IPS-18c (cell line): Measurements from ENCODE around the gene IGSF10.

ENCODE experiments used
- H3K4me3 ChIP-seq: 2 replicates; pipeline ENCODE4 v1.7.0; 2013; ENCODE audit warnings: low read depth, mild to moderate bottlenecking, low read length, moderate library complexity; ENCODE audit not compliant: insufficient read depth
- H3K9me3 ChIP-seq: one replicate; pipeline ENCODE4 v1.6.1; 2013; ENCODE audit warnings: mild to moderate bottlenecking, low read length, moderate library complexity; ENCODE audit not compliant: control insufficient read depth, insufficient read depth

IGSF10 gene

GRCh38 chr3:151468284-151468917 is 7.5 kb upstream of the IGSF10 start:
- Histone ChIP-seq H3K9me3 (no peaks in the 10 kb centered on the region), H3K4me3 (no peak overlapping the region)

- no peaks in the 10 kb centered on the region for H3K9me3 ChIP-seq
- no peak overlapping the region for H3K4me3 ChIP-seq
Measured at GRCh38 chr3:151467069-151467468, 6.2 kb upstream of the IGSF10 start.

GRCh38 chr3:151462991-151463390 is 2.1 kb upstream of the IGSF10 start:
- Histone ChIP-seq H3K9me3 (no peaks in the 10 kb centered on the region), H3K4me3 (no peak overlapping the region)

GRCh38 chr3:151462278-151462780 is 1.5 kb upstream of the IGSF10 start:
- H3K9me3 ChIP-seq = no peaks in the 10 kb centered on the region

GRCh38 chr3:151460228-151460627 is 633 bp downstream of the IGSF10 start:
- H3K9me3 ChIP-seq = no peaks in the 10 kb centered on the region
- H3K4me3 ChIP-seq = no peak overlapping the region; the same call in none of the 2 replicates

More at GRCh38 chr3:151462278-151462780, 1.5 kb upstream of the IGSF10 start:
- no peak overlapping the region for H3K4me3 ChIP-seq

DNA sequence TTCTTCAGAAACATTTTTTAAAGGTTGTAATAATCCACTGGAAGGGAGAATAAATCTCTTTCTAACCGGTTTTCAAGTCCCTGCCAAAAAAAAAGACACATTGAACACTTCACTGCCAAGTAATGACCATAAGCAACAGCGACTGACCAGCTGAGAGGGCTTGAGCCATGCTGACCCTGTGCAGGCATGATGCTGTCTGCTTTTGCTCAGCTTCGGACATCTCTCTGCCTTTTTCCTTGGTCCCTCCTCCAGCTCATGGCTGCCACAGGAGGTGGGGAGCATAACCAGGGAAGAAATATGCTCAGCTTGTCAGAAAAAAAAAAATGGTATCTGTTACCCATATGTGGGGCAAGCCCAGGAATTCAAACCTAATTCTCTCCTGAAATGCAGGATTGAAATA is 1.5 kb downstream of the IGSF10 start:
- H3K9me3 ChIP-seq = no peaks in the 10 kb centered on the region
- H3K4me3 ChIP-seq = no peak overlapping the region

- Histone ChIP-seq H3K9me3 (peaks cover 2% of the 10 kb centered on the region), H3K4me3 (no peak overlapping the region)
Measured at GRCh38 chr3:151456065-151456464, 4.8 kb downstream of the IGSF10 start.

GRCh38 chr3:151452841-151453240 is 8.0 kb downstream of the IGSF10 start:
- Histone ChIP-seq H3K4me3 (no peak overlapping the region), H3K9me3 (peaks cover 2% of the 10 kb centered on the region)

GRCh38 chr3:151452368-151452767 is 8.5 kb downstream of the IGSF10 start:
- Histone ChIP-seq H3K9me3 (peaks cover 2% of the 10 kb centered on the region), H3K4me3 (no peak overlapping the region)

DNA sequence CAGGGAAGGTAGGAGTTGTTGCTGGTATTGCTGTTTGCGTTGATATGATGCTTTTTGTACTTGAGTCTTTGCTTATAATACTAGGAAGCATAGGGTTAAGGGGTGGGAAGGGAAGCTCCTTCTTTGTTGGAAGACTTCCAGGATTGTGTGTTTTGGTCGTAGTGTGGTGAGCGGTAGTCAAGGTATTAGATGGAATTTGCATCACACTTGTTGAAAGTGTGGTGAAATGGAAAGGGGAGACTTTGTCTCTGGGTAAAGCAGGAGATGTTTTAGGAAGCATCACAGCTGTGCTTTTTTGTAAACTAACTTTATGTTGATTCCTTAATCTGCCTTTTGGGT is 14.9 kb downstream of the IGSF10 start:
- Histone ChIP-seq H3K9me3 (no peaks in the 10 kb centered on the region), H3K4me3 (no peak overlapping the region)

DNA sequence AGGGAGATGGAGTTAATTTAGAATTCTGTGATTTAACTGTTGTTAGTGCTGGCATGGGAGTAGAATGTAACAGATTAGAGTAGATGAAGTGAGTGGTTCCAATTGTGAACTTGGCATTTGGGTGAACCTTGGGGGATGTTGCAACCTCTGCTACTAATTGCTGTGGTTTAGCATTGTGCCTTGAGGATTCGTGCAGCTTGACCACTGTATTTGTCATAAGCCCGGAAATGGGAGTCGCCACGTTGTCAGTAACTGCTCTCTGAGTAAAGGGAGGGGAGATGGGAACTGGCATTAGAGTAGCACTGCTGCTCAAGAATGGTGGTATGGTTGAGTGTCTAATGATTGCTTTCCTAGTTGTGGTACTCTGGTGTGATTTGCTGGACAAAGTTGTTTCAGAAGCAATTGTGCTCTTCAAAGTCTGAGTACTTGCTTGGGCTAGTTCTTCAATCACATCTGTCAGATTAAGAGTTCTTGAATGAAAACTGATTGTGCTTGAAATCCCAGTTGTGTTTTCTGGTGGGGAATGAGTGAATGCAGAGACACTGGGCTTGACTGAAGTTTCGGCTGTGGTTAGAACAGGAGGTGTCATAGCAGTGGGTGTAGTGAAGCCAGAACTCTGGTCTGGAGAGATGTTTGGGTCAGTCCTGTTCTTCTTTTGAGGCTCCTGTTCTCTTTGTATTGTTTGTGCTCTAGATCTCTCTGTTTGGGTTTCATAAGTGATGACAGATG is 15.4 kb downstream of the IGSF10 start:
- H3K4me3 ChIP-seq = no peak overlapping the region

DNA sequence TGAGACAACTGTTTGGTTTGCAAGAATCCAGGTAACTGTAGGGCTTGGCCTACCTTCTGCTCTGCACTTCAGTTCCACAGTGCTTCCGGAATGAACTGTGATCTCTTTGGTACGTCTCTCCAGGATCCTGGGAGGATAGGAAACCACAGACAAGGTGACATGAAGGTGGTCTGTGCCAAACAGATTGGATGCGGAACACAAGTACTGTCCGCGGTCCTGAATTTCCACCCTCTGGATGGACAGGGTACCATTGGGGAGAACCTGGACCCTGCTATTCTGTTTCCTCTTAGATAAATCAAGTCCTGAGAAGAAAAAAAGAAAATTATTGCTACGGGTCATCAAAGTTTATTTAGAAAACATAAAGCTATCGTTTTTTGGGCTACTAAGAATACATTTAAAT is 17.3 kb downstream of the IGSF10 start:
- Histone ChIP-seq H3K4me3 (no peak overlapping the region), H3K9me3 (no peaks in the 10 kb centered on the region)

More for the DNA sequence above, 15.4 kb downstream of the IGSF10 start:
- H3K9me3 ChIP-seq = no peaks in the 10 kb centered on the region

DNA sequence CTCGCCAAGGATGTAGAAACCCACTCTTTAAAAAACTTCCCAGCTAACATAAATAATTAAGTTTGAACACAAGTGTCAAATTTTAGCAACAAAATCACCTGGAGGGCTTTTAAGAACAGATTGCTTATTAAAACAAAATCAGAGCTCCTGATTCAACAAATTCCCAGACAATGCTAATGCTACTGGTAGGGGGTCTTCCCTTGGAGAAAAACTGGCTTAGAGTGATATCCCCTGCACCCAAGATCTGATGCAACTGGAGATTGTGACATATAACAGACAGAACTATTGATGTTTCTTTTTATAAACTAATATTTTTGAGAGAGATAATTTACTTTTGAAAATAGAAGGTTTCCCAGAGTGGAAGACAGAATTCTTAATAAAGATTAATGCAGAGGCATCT is 19.9 kb downstream of the IGSF10 start:
- Histone ChIP-seq H3K9me3 (no peaks in the 10 kb centered on the region), H3K4me3 (no peak overlapping the region)

GRCh38 chr3:151439652-151440125 is 21.2 kb downstream of the IGSF10 start:
- H3K4me3 ChIP-seq = no peak overlapping the region
- no peaks in the 10 kb centered on the region for H3K9me3 ChIP-seq

DNA sequence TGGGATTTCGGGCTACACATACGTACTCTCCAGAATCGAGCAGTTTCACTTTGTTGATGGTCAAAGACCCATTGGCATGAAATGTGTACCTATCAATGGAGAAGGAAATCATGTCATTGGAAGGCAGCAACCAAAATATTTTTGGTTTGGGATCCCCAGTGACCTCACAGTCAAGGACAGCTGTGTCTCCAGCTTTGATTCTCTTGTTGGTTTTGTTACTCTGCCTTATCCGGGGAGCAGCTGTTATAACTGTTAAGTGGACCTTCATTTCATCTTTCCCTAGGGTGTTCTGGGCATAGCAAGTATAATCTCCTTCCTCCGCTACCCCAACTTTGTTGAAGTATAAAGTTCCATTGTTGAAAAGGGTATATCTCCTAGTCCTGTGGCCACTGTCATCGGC is 23.0 kb downstream of the IGSF10 start:
- H3K9me3 ChIP-seq = no peaks in the 10 kb centered on the region
- H3K4me3 ChIP-seq = no peak overlapping the region

GRCh38 chr3:151436675-151437446 is 24.0 kb downstream of the IGSF10 start:
- Histone ChIP-seq H3K9me3 (no peaks in the 10 kb centered on the region), H3K4me3 (no peak overlapping the region)

DNA sequence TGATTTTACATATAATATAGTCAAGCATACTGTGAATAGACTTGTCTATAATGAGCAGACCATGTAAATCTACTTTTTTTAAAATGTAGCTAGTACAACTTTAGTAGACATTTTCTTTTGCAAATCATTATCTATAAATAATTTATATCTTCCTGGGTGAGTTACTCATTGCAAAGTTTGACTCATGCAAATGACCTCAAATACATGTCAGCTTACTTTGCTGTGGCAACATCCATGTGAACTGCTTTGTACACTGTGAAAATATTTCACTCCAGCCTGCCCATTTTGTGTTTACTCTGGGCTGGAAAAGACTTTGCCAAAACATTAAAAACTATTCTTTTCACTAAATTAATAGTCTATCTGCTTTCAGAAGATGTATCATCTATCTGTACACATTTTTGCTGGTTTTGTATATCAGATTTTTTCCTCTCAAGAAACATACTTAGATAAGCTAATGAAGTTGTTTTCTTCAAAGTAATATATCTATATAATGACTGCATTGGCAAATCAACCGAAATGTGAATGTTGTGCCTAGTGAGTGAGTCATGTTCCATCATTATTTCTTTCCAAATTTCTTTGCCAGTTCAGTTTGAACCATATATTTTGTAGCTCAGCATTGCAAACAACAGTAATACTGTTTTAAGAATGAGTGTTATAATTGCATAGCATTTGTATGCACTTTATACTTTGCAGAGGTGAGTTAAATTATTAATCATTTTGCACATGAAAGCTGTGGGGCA is 26.5 kb downstream of the IGSF10 start:
- no peak overlapping the region for H3K4me3 ChIP-seq
- no peaks in the 10 kb centered on the region for H3K9me3 ChIP-seq
